HG03135 (cell line): ENCODE results near the gene NAGLU.

ENCODE experiments used
- ATAC-seq: cut with Tn5 transposase; IDR thresholded peaks from one replicate; pipeline ENCODE4 v1.9.1; 2021; ENCODE audit warnings: mild to moderate bottlenecking, moderate library complexity; ENCODE audit not compliant: unreplicated experiment

The NAGLU gene

GRCh38 chr17:42563143-42563509 lies 27.1 kb downstream of the NAGLU start:
- no peak for ATAC-seq

GRCh38 chr17:42563543-42563942 lies 27.5 kb downstream of the NAGLU start:
- no peak for ATAC-seq

- ATAC-seq = no peak
Measured at GRCh38 chr17:42563950-42564349, 27.9 kb downstream of the NAGLU start.

- ATAC-seq = no peak
Measured at GRCh38 chr17:42564815-42565522, 28.9 kb downstream of the NAGLU start.

- ATAC-seq = no peak
Measured at GRCh38 chr17:42565523-42566214, 29.6 kb downstream of the NAGLU start.

GRCh38 chr17:42566215-42566882 lies 30.3 kb downstream of the NAGLU start:
- no peak for ATAC-seq

- ATAC-seq = peak; percentile 61
Measured at GRCh38 chr17:42566883-42567573, 31.0 kb downstream of the NAGLU start, which contains the start of gene MLX. Gene MLX (plus strand): TSS chr17:42567100. CDS start chr17:42567125, 25 bp downstream.

- ATAC-seq = no peak
Measured at GRCh38 chr17:42568341-42569111, 32.5 kb downstream of the NAGLU start.

- ATAC-seq = no peak
Measured at GRCh38 chr17:42571435-42572225, 35.6 kb downstream of the NAGLU start.

- no peak for ATAC-seq
Measured at GRCh38 chr17:42573095-42573494, 37.1 kb downstream of the NAGLU start.

- ATAC-seq = no peak
Measured at GRCh38 chr17:42574463-42574862, 38.4 kb downstream of the NAGLU start.

- ATAC-seq = no peak
Measured at GRCh38 chr17:42577140-42577531, 41.1 kb downstream of the NAGLU start.

GRCh38 chr17:42577532-42578281 lies 41.7 kb downstream of the NAGLU start, which contains the start of gene PSMC3IP:
Gene PSMC3IP (minus strand): TSS chr17:42577729. CDS start chr17:42577686, 43 bp downstream.
- ATAC-seq = peak; percentile 65

- peak; percentile 55 for ATAC-seq
Measured at GRCh38 chr17:42578282-42578869, 42.3 kb downstream of the NAGLU start.

- ATAC-seq = no peak
Measured at GRCh38 chr17:42579794-42580551, 43.9 kb downstream of the NAGLU start.

- no peak for ATAC-seq
Measured at GRCh38 chr17:42581744-42582270, 45.8 kb downstream of the NAGLU start.

- no peak for ATAC-seq
Measured at GRCh38 chr17:42584880-42585279, 48.8 kb downstream of the NAGLU start.

- no peak for ATAC-seq
Measured at GRCh38 chr17:42585353-42585752, 49.3 kb downstream of the NAGLU start.
